GM12878 (cell line): ENCODE data around the gene PRMT2.

Source experiments
- POLR2A ChIP-seq: IDR thresholded peaks from 2 replicates; pipeline ENCODE4 v1.6.1; 2011; ENCODE audit warnings: low read depth, mild to moderate bottlenecking, low read length
- RB1 ChIP-seq: fragments of 450-650 bp; formaldehyde crosslinking; IDR thresholded peaks from 2 replicates; pipeline ENCODE4 v1.6.1; 2017; ENCODE audit warnings: mild to moderate bottlenecking, borderline replicate concordance
- RFX5 ChIP-seq: IDR thresholded peaks from 2 replicates; pipeline ENCODE4 v1.6.1; 2011; ENCODE audit warnings: low read depth, low read length, improper control_type of control experiment
- TF ChIP-seq, protein P1 (sequence below): IDR thresholded peaks from 2 replicates; pipeline ENCODE4 v1.6.1; 2012; ENCODE audit warnings: mild to moderate bottlenecking, low read depth, low read length

DNA sequence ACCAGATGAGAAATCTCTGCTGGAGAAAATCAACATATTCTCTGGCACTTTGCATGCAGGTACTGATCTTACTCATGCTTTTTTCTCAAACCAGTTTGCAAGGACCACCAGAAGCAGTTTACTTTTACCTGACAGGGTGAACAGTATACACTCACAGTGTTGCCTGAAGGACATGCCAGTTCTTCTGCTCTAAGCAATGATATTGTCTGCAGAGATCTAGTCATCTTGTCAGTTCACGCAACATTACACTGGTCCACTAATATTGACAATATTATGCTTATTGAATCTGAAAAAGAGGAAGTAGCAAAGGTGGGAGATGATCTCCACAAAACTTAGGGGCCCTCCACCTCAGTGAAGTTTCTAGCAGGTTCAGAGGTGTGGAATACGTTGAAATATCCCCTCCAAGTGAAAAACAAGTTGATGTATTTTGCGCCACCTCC lies 26.8 kb upstream of the PRMT2 start:
- TF ChIP-seq, protein P1, sequence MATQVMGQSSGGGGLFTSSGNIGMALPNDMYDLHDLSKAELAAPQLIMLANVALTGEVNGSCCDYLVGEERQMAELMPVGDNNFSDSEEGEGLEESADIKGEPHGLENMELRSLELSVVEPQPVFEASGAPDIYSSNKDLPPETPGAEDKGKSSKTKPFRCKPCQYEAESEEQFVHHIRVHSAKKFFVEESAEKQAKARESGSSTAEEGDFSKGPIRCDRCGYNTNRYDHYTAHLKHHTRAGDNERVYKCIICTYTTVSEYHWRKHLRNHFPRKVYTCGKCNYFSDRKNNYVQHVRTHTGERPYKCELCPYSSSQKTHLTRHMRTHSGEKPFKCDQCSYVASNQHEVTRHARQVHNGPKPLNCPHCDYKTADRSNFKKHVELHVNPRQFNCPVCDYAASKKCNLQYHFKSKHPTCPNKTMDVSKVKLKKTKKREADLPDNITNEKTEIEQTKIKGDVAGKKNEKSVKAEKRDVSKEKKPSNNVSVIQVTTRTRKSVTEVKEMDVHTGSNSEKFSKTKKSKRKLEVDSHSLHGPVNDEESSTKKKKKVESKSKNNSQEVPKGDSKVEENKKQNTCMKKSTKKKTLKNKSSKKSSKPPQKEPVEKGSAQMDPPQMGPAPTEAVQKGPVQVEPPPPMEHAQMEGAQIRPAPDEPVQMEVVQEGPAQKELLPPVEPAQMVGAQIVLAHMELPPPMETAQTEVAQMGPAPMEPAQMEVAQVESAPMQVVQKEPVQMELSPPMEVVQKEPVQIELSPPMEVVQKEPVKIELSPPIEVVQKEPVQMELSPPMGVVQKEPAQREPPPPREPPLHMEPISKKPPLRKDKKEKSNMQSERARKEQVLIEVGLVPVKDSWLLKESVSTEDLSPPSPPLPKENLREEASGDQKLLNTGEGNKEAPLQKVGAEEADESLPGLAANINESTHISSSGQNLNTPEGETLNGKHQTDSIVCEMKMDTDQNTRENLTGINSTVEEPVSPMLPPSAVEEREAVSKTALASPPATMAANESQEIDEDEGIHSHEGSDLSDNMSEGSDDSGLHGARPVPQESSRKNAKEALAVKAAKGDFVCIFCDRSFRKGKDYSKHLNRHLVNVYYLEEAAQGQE = no peak
- TF ChIP-seq RB1 = no peak
- no peak for TF ChIP-seq RFX5
- TF ChIP-seq POLR2A = 0 out of 2 replicates have a peak, but pooled peaks have one; percentile 43
